Stimulated activated naive CD4-positive, alpha-beta T cell (primary cell): Measurements from ENCODE around the gene MBD3.

Source experiments
- DNase-seq, 6 experiments: peaks; one replicate each; lab custom pipeline; 2025; lab: John Stamatoyannopoulos, UW

The MBD3 gene

DNA sequence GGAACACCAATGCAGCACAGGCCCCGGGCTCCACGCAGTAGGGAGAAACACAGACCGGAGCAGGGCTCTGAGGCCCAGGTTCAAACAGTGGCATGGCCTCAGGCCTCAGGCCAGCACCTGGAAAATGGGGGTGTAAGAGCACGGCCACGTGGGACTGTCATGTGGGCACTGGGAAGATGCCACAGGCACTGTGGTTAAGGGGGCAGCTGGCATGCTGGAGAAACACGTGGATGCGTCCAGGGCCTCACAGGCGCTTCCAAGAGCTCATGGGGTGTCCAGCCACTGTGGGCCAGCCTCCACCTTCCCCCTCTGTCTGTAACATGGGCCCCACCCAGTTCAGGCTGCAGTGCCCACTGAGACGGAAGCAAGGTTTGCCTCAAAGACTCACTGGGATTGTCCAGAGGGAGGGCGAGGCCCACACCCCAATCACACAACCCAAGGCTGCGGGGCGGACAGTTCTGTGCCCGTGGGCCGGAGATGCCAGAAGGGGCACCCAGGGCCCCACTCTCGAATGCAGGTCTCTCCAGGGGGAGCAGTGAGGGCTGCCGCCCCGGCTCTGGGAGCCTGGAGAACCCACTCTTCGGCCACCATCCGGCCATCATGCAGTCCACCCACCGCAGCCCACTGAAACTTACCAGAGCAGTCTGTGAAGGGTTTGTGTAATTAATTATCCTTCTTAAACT, 6.3 kb upstream of the MBD3 start:
- DNase-seq = no peak

DNA sequence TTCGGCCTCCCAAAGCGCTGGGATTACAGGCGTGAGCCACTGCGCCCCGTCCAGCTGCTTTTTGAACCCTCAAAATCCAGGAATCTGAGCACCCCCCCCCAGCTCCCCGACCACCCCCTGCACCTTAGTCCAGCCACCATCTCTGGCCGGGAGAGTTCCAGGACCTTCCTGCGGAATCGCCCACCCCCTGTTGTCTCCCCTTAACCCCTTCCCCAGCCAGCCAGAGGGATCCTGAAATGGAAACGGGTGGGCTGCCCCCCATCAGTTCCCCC, 772 bp upstream of the MBD3 start:
- no peak for DNase-seq

DNA sequence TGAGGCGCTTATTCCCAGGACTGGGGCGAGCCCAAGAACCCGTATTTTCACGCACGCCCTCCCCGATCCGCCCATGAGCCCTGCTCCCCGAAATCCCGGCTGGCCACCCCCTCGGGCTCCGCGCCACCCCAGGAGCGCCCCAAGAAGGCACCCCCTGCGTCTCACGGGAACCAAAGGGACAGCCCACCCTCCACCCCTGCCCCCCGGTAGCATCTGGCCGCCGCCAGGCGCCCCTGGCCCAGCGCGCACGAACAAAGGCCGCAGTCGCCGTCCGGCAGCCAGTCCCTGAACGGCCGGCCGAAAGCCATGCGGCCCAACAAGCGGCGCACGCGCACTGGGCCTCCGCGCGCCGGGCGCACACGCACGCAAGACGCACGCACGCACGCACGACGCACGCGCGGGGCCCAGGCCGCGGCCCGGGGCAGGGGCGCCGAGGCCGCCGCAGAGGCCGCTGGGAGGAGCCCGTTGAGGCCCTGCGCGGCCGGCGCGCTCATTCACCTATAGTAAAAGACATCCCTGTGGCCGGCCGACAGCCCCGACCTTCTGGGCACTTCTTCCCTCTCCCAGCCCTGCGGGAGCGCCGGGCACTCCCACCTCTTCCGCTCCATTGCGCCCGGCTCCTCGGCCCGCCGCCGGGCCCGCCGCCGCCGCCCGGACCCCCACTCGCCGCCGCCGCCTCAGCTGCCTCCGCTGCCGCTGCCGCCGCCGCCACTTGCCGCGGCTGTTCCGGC, 476 bp downstream of the MBD3 start:
- DNase-seq = peak; percentile 74 to 91 (median 81)

DNA sequence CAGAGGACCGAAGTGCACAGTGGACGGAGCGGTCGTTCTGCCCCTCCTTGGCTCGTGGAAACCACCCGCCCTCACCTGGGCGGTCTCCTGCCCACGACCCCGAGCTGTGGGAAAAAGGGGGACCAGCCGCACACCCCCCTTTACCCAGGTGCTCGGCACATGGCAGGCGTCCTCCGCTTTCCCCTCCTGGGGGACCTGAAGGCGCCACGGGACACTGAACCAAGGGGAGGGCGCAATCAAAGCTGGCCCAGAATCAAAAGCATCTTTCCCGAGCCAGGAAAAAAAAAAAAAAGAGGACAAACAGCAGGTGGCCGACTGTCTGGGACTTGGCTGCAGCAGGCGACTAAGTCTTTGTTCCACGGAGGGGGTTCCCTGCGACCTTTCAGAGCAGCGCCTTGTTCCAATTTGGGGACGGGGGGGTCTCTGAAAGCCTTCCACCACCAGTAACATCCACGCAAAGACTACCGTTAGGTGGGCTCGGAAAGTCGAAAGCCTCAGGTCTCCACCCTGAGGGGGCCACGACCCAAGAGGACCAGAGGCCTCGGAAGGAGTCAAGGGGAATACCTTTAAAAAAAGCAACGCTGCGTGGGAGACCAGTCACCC, 1.1 kb downstream of the MBD3 start:
- DNase-seq = peak in 2 of 6 experiments; percentile 17 to 25

DNA sequence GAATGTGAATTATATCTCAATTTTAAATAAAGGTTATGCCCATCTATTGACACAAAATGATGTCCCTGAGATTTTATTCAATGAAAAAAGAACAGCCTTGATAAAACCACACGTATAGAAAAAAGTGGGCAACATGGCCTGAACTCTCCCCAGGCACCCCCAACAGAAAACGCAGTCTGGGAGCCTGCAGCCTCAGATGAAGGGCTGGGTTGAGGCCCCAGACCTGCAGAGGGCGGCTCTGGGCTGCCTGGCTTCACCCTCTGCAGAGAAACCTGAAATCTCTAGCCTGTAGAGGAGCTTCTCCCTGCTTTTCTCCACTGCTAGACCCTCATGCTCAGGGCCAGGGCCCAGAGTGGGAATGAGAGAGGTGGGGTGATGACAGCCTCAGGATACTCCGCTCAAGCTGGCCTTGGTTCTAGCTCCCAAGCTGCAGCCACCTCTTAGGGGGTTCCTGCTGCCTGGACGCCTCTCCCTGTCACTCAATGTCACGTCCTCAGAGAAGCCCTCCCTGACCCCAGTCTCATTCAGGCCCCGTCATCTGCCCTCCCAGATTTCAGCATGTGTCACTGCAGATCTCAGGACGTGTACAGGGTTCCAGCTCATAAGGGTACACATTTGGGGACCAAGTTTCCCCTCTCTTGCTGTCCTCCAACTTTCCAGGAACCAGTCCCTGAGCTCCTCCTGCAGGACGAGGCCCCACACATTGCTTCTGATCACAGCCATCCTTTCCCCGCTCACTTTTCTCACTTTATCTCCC, 1.8 kb downstream of the MBD3 start:
- DNase-seq = peak in 3 of 6 experiments; percentile 11 to 25 (median 18)

DNA sequence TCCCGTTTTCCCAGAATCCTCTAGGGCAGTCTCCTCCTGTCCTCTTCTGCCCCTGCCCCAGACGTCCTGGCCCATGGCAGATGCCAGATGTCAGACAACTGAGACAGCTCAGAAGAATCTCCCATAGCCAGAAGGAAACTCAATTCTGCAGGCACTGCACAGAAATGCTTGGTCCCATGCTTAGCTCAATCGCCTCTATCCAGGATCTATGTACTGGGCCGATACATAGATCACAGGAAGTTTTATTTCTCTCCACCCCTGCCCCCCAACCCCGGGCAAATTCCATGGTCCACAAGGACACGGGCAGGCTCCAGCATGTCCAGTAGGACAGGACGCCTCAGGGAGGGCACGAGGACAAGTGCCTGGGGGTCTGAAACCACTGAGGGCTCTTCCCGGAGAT, 4.8 kb downstream of the MBD3 start:
- no peak for DNase-seq

DNA sequence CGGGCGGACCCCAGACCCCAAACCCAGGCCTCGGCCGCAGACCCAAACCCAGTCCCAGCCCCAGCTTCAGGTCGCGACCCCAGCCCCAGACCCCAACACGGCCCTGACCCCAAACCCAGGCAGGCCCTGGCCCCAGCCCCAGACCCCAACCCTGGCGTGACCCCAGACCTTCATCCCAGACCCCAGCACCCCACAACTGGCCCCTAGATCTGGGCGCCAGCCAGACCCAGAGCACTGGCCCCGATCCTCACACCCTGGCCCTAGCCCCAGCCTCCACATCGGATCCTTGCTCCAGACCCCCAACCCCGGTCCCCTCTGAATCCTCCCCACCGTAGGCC, 7.5 kb downstream of the MBD3 start:
- no peak for DNase-seq

DNA sequence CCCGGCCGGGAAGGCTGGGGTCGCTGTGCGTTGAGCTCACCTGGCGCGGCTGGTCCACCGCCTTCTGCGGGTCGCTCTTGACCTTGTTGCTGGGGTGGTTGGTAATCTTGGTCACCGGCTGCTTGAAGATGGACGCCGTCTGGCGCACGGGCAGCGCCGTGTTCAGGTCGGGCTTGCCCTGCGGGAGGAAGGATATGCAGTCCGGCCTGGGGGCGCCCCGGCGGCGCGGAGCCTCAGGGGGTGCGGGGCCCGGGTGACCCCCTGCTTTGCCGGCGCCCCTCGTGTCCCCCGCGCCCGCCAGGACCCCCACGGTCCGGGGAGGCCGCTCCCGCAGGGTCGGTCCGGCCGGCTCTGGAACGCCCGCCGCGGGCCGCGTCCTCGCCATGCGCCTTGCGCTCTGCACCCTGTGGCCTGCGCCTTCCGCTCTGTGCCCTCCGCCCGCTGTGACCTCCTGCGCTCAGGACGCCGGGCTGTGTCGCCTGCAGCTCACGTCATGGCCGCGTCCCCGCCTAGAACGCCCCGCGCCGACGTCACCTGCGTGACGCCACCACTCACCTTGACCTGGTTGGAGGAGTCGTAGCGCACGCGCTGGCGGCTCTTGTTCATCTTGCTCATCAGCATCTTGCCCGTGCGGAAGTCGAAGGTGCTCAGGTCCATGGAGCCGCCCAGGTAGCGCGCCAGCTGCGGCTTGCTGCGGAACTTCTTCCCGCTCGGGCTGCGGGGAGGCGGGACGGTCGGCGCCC, 8.0 kb downstream of the MBD3 start:
- no peak for DNase-seq

DNA sequence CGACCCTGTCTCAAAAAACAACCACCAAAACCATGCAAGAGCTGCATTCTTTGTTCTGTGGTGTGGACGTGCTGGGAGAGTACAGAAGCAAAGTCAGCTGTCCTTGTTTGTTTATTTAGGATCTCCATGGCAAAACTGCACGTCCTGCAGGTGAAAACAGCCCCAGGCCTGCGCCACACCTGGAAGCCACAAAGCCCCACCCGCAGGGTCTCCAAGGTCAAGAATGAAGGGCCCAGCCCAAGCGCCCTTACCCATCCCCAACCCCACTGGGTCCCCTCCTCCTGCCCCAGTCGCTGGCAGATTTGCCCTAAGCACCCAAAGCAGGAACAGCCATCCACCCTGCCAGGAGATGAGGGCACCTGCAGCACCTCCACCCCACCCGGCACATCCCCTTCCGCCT, 10.5 kb downstream of the MBD3 start:
- DNase-seq = no peak

DNA sequence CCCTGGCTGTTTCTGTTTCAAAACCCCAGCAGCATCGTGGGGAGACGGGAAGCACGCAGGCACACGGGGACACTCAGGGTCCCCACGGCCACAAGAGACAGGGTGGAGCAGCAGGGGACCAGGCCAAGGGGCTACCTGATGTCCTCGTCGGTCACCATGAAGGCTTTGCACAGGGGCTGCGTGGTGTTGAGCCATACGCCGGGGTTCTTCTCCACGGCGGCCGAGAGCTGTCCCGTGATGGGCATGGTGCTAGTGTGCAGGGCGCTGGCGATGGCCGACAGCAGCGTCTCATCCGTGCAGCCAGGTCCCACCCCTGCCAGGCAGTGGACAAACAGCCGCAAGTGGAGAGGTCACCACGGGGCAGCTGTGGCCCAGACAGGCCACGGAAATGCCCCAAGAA, 11.7 kb downstream of the MBD3 start:
- DNase-seq = no peak

DNA sequence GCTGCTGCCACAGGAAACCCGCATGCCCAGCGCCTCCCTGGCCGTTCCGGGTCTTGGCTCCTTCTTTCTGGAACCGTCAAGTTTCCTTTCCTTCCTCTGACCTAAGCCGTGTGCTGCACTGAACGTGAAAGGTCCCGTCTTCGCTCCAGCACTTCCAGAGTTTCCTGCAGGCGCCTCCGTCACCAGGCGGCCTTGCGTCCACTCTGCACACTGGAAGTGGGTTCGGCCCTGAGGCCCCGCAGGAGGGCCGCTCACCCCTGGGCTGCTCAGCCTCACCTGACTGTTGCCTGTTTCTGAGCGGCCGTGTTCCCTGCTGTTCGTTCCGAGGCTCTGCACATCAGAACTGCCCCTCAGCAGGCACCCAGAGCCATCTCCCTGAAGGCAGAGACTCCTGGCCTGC, 12.3 kb downstream of the MBD3 start:
- DNase-seq = no peak

DNA sequence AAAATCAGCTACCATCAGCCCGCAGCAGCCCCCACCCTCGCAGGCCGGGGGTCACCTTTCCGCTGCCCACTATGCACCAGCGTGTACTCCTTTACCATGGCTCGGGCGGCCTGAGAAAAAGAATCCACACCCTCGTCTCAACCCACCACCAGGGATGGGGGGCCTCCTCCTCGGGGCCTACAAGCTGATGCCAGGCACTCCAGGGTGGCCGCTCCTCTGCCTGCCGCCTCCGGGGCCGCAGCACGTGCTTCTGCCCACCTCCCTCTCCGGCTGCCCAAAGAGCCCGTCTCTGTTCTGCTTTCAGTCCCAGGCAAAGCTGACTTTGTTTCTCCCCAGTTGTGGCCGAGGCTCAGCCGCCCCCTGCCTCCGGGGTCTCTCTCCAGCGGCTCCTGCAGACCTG, 13.4 kb downstream of the MBD3 start:
- DNase-seq = no peak

DNA sequence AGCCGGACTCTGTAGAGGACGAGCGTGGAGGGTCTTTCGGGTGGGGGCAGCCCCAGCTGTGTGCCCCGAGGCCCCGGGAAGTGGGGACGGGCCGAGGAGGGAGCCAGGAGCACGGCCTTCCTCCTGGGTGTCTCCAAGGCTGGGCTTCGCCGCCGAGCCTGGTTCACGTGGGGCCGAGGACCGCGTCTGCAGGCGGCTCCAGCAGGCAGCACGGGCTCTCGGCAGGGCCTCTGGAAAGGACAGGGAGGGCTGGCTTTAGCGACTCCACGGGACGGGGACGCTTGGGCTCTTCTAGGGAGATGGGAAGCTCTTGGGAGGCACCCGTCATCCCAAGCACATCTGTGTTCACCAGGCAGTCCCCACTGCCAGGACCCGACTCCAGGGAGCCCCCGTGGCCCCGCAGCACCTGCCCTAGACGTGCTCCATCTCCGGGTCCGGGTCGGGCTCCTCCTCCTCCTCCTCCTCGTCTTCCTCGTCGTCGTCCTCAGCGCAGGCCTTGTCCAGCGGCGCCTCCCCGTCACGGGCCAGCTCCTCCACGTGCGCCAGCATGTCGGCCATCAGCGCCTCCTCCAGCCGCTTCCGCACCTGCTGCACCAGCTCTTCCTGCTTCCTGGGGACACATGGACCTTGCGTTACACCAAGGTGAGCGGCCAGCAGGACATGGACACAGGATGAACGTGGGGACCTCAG, 14.6 kb downstream of the MBD3 start:
- no peak for DNase-seq

DNA sequence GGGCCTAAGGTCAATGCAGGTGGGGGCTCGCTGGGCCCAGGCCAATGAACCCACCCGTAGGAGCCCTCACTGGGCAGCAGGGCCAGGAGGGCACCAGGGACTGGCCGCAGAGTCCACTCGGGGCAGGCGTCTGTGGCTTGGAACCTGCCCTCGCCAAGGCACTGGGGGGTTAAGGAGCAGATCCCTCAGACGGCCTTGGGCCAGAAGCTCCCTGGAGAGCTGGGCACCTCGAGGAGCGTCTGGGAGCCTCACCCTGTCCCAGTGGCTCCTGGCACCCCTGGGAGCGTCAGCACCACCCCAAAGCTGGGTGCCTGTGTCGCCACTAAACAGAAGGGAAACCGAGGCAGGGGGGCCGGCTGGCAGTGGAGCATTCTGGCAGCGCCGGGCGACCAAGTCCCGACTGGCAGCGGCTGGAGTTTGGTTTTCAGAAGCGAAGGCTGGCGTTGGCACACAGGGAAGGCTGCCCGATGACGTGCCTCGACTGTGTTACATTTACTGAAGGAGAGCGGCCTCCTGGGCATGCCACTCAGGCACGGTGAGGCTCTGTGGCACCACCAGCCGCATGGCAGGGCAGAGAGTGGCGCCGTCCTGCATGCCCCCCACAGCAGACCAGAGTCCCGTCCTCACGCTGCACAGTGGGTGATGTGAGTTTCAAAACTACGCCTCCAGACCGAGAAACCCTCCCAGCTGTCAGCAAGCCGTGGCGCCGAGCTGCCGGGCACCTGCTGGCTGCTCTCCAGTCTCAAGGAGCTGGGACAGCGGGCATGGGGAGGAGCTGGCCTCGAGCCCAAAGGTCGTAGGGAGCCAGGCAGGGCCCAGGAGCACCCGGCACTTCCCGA, 15.4 kb downstream of the MBD3 start:
- DNase-seq = no peak

DNA sequence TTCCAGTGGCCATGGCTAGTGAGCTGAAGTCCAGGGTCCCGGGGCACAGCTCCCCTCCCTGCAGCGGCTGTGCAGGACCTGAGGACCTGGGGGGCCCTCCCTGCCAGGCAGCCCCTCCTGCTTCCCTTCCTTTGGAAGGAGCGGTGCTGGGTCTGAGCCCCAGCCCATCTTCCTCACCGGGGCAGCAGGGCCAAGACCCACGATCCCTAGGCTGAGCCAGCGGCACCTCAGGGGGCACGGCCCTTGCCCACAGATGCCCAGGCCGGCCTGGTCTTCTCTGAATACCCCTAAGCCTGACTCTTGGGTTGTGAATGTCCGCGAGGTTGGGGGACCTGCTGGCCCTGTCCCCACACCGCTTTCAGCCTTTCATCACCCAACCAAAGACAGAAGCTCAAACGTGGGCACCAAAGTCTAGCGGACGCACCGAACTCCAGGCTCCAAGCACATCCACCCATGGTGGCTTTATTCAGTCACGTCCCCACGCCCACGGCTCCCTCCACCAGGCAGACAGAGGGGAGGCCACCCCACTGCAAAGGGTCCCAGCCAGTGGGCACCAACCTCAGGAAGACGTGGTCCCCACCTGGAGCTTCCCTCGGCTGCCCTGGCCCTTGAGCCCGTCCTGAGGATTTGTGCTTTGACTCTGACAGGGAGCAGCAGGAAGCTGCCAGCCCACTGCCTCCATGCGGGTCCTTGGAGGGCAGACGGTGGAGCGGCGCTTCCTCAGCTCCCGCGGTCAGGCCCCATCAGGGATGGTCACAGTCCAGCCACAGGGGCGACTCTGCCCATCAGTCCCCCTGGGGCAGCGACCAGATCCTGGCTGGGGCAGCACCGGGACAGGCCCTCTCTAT, 16.2 kb downstream of the MBD3 start:
- no peak for DNase-seq

DNA sequence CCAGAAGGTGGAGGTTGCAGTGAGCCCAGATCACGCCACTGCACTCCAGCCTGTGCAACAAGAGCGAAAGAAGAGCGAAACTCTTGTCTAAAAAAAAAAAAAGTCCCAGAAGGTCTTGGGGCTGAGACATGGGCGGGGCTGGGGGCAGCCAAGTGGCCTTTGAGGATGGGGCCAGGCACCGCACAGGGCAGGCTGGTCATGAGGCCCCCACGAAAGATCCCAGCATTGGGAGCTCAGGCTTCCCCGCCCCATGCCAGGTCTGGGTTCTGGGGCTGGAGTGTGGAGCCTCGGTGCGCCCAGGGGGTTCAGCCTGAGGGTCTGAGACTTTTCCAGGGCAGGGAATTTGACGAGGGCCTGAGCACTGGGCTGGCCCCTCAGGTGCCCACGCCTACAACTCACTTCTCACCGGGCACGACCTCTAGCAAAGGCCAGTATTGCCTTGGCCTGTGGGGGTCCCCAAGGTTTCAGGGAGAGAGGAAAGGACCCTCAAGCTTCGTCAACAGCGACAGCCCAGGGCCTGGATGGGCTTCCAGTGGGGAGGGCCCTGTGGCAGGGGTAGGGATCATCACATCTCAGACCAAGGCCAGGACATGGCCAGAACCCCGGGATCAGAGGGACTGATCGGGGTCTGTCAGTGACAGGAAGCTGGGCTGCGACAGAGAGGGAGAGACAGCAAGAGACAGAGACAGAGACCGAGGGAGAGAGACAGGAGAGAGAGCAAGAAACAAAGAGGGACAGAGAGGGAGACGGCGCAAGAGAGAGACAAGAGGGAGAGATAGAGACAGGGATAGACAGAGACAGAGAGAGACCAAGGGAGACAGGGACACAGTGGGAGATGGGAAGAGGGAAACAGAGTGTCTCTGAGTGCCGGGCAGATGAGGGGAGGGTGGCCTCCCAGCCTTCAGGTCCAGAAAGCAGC, 17.1 kb downstream of the MBD3 start:
- no peak for DNase-seq

DNA sequence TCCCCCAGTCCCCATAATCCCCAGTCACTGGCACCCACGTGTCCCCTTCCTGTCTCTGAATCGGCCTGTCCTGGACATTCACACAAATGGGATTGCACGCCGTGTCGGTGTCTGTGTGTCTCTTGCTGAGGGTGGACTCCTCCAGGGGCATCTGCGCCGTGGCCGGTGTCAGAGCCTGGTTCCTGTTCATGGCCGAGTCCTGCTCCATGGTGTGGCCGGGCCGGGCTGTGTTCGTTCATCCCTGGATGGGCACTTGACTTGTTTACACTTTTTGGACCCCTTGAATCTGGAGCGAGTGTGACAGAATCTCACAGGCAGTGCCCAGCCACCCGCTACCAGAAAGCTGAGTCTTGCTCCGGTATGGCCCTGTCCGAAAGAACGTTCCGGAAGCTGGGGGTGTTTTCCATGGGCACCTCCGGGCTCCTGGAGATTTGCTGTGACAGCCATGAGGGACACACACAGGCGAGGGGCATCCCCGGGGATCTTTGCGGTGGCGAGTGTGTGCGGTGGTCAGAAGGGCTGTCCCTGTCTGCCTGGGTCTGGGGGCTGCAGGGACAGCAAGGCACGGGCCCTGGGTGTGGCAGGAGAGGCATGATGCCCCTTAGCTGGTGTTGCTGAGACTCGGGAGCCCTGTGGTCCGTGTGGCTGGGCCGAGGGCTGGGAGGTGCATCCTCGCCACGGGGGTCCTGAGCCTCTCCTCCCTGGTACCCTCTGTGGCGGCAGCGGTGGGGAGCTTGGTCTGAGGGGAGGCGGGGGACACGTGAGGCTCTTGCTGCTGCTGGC, 18.1 kb downstream of the MBD3 start:
- no peak for DNase-seq

DNA sequence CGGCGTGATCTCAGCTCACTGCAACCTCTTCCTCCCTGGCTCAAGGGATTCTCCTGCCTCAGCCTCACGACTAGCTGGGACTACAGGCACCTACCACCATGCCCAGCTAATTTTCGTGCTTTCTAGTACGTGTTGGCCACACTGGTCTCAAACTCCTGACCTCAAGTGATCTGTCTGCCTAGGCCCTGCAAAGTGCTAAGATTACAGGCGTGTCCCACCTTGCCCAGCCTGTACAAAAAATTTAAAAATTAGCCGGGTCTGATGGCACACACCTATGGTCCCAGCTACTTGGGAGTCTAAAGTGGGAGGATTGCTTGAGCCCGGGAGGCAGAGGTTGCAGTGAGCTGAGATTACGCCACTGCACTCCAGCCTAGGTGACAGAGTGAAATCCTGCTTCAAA, 19.9 kb downstream of the MBD3 start:
- DNase-seq = no peak
